ENCODE measurements around the gene ACACA.

ACACA gene

DNA sequence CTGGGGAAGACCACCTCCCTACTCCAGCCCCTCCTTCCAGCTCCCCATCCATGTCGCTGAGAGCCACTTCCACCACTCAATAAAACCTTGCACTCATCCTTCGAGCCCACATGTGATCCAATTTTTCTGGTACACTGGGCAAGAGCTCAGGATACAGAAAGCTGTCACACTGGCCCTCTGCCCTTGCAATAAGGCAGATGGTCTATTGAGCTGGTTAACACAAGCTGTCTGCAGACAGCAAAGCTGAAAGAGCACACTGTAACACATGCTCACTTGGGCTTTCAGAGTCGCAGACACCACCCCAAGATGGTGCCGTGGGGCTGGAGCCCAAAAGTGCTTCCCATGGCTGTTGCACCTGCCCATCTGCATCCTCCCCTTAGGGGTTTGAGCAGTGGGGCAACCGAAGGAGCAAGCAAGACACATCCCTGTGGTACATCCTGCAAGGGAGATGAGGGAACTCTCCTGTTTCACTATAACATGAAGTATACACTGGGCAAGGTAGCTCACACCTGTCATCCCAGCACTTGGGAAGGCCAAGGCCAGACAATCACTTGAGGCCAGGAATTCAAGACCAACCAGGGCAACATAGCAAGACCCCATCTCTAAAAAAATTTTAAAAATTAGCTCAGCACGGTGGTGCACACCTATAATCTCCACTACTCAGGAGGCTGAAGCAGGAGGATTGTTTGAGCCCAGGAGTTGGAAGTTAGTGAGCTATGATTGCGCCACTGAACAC lies 83.6 kb downstream of the ACACA start:
- no peaks in the 10 kb centered on the region for H3K9me3 ChIP-seq (ENCODE audit: insufficient read depth, low read depth, low read length)
- no peaks in the 10 kb centered on the region for H3K9me2 ChIP-seq (replicated peaks; ENCODE audit: low read depth, low read length)
- TF ChIP-seq, protein P1, sequence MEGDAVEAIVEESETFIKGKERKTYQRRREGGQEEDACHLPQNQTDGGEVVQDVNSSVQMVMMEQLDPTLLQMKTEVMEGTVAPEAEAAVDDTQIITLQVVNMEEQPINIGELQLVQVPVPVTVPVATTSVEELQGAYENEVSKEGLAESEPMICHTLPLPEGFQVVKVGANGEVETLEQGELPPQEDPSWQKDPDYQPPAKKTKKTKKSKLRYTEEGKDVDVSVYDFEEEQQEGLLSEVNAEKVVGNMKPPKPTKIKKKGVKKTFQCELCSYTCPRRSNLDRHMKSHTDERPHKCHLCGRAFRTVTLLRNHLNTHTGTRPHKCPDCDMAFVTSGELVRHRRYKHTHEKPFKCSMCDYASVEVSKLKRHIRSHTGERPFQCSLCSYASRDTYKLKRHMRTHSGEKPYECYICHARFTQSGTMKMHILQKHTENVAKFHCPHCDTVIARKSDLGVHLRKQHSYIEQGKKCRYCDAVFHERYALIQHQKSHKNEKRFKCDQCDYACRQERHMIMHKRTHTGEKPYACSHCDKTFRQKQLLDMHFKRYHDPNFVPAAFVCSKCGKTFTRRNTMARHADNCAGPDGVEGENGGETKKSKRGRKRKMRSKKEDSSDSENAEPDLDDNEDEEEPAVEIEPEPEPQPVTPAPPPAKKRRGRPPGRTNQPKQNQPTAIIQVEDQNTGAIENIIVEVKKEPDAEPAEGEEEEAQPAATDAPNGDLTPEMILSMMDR (conservative IDR thresholded peaks at IDR 0.05; ENCODE audit: low read length), result no peak
- no peak for TF ChIP-seq EZH2phosphoT487 (IDR thresholded peaks at IDR 0.05; ENCODE audit: borderline replicate concordance)
- no peaks in the 10 kb centered on the region for H3K27me3 ChIP-seq (ENCODE audit: insufficient read depth, low read length, poor library complexity, severe bottlenecking)
- no peaks in the 10 kb centered on the region for H3F3A ChIP-seq (ENCODE audit: low read depth)
- H3K4me2 ChIP-seq (ENCODE audit: low read depth, low read length, poor library complexity, severe bottlenecking), result no peak overlapping the region
- H3K79me2 ChIP-seq (ENCODE audit: insufficient read depth, low read length), result no peaks in the 10 kb centered on the region; the same call in 1 of the 2 replicates
- H3K4me1 ChIP-seq (ENCODE audit: insufficient read depth, low read length, poor library complexity, severe bottlenecking), result no peaks in the 10 kb centered on the region
- no peak overlapping the region for H2AFZ ChIP-seq (ENCODE audit: low read length)
- H3K9ac ChIP-seq (ENCODE audit: low read depth, low read length, poor library complexity, severe bottlenecking), result no peak overlapping the region
- H3K4me3 ChIP-seq (ENCODE audit: low read length, poor library complexity, severe bottlenecking), result no peak overlapping the region
- peaks cover 26% of the 10 kb centered on the region; the same call in 1 of the 2 replicates for H3K36me3 ChIP-seq (ENCODE audit: insufficient read depth, low read length)
- H4K20me1 ChIP-seq (ENCODE audit: insufficient read depth, low read length, poor library complexity, severe bottlenecking), result no peaks in the 10 kb centered on the region

DNA sequence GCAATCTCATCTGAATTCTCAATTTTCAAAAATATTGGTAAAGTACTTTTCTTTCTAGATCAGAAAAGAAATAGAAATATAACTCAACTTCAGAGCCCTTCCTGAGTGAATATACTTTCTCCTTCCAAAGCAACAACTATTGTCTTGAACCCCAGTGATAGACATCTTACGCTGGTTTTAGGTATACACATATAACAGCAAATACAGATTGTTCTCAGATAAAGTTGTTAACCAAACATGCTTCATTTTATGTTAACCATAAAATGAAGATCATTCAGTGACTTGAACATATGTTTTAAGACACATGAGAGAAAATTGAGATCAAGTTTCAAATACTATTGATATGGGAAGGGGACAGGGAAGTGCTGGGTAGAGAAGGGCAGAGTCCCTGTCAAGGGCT lies 84.5 kb downstream of the ACACA start:
- Histone ChIP-seq H3F3A (ENCODE audit: low read depth) (no peaks in the 10 kb centered on the region), H3K4me1 (ENCODE audit: insufficient read depth, low read length, poor library complexity, severe bottlenecking) (no peaks in the 10 kb centered on the region), H3K4me2 (ENCODE audit: low read depth, low read length, poor library complexity, severe bottlenecking) (no peak overlapping the region), H3K9me2 (replicated peaks; ENCODE audit: low read depth, low read length) (no peaks in the 10 kb centered on the region), H3K27me3 (ENCODE audit: insufficient read depth, low read length, poor library complexity, severe bottlenecking) (no peaks in the 10 kb centered on the region), H3K4me3 (ENCODE audit: low read length, poor library complexity, severe bottlenecking) (no peak overlapping the region), H4K20me1 (ENCODE audit: insufficient read depth, low read length, poor library complexity, severe bottlenecking) (no peaks in the 10 kb centered on the region), H3K9ac (ENCODE audit: low read depth, low read length, poor library complexity, severe bottlenecking) (no peak overlapping the region), H2AFZ (ENCODE audit: low read length) (no peak overlapping the region), H3K79me2 (ENCODE audit: insufficient read depth, low read length) (no peaks in the 10 kb centered on the region; the same call in 1 of the 2 replicates), H3K36me3 (ENCODE audit: insufficient read depth, low read length) (peaks cover 17% of the 10 kb centered on the region; the same call in 1 of the 2 replicates), H3K9me3 (ENCODE audit: insufficient read depth, low read depth, low read length) (no peaks in the 10 kb centered on the region)
- TF ChIP-seq, protein P1 (conservative IDR thresholded peaks at IDR 0.05; ENCODE audit: low read length), result no peak
- TF ChIP-seq EZH2phosphoT487 (IDR thresholded peaks at IDR 0.05; ENCODE audit: borderline replicate concordance), result no peak

DNA sequence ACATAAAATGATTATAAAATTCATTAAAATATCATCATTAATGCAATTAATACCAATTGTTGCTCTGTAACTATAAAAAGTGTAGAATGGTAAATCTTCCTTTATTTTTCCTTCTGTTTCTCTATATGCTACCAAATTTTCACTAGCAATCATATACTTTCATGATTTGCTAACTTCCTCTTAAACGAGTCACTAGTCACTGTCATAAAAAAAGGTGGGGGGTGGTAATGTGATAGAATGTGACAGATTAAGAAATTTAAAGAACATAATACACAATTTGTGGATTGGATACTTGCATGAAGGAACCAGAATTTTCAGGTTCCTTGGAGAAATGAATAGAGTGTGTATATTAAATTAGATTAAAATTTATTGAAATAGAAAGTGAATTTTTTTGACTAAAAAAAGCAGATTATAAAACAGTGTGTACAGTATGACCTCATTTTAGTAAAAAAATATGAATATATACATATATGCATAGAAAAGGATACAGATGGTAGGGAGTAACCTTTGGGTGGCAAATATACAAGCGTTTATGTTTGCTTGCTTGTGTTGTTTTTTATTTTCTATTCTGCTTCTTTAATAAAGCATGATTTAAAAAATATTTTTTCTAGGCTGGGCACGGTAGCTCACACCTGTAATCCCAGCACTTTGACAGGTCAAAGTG lies 87.6 kb downstream of the ACACA start:
- Histone ChIP-seq H3K4me1 (ENCODE audit: insufficient read depth, low read length, poor library complexity, severe bottlenecking) (no peaks in the 10 kb centered on the region), H3K4me2 (ENCODE audit: low read depth, low read length, poor library complexity, severe bottlenecking) (no peak overlapping the region), H3K27me3 (ENCODE audit: insufficient read depth, low read length, poor library complexity, severe bottlenecking) (no peaks in the 10 kb centered on the region), H3K36me3 (ENCODE audit: insufficient read depth, low read length) (peaks cover 9% of the 10 kb centered on the region; the same call in 1 of the 2 replicates), H4K20me1 (ENCODE audit: insufficient read depth, low read length, poor library complexity, severe bottlenecking) (no peaks in the 10 kb centered on the region), H3K9me2 (replicated peaks; ENCODE audit: low read depth, low read length) (no peaks in the 10 kb centered on the region), H2AFZ (ENCODE audit: low read length) (no peak overlapping the region), H3K9ac (ENCODE audit: low read depth, low read length, poor library complexity, severe bottlenecking) (no peak overlapping the region), H3K79me2 (ENCODE audit: insufficient read depth, low read length) (no peaks in the 10 kb centered on the region; the same call in 1 of the 2 replicates), H3K4me3 (ENCODE audit: low read length, poor library complexity, severe bottlenecking) (no peak overlapping the region), H3F3A (ENCODE audit: low read depth) (no peaks in the 10 kb centered on the region), H3K9me3 (ENCODE audit: insufficient read depth, low read depth, low read length) (no peaks in the 10 kb centered on the region)
- TF ChIP-seq EZH2phosphoT487 (IDR thresholded peaks at IDR 0.05; ENCODE audit: borderline replicate concordance), result no peak
- TF ChIP-seq, protein P1 (conservative IDR thresholded peaks at IDR 0.05; ENCODE audit: low read length), result no peak

Measured in Loucy (cell line).